ENCODE data around the gene ULK3. TPM values are rescaled to one million over a fixed set of nuclear protein-coding genes. Genes with fewer than 3 reads are reported as not detected.

ULK3 gene
- total RNA-seq, 1 donor from 2014 or later = 25.6 TPM

- DNase-seq (ENCODE audit: low spot score) = no peak
- intact Hi-C loops (cut with DNase I) = no loop called here
Observed at GRCh38 chr15:74808078-74808839, 34.7 kb downstream of the ULK3 start.

- intact Hi-C loops (cut with DNase I) = no loop called here
- no peak for DNase-seq (ENCODE audit: low spot score)
Observed at GRCh38 chr15:74807282-74807681, 35.7 kb downstream of the ULK3 start.

- intact Hi-C loops (cut with DNase I) = no loop called here
- no peak for DNase-seq (ENCODE audit: low spot score)
Observed at GRCh38 chr15:74804935-74805334, 38.0 kb downstream of the ULK3 start.

- no peak for DNase-seq (ENCODE audit: low spot score)
- intact Hi-C loops (cut with DNase I) = no loop called here
Observed at GRCh38 chr15:74802862-74803447, 40.0 kb downstream of the ULK3 start.

GRCh38 chr15:74802290-74802689 is 40.7 kb downstream of the ULK3 start:
- intact Hi-C loops (cut with DNase I) = no loop called here
- no peak for DNase-seq (ENCODE audit: low spot score)

GRCh38 chr15:74801311-74801997 is 41.5 kb downstream of the ULK3 start:
- intact Hi-C loops (cut with DNase I) = loop anchor here (2.0 kb wide), 1 partner anchor 21 kb away; no protein-coding TSS in a partner anchor
- no peak for DNase-seq (ENCODE audit: low spot score)

- DNase-seq (ENCODE audit: low spot score) = no peak
- intact Hi-C loops (cut with DNase I) = loop anchor here (1.0 to 2.0 kb wide), 2 partner anchors 20 to 29 kb away; no protein-coding TSS in a partner anchor
Observed at GRCh38 chr15:74800559-74801094, 42.3 kb downstream of the ULK3 start.

- peak; percentile 93 for DNase-seq (ENCODE audit: low spot score)
- intact Hi-C loops (cut with DNase I) = loop anchor here (1.0 to 2.0 kb wide), 2 partner anchors 19 to 29 kb away; no protein-coding TSS in a partner anchor
Observed at GRCh38 chr15:74799856-74800558, 42.9 kb downstream of the ULK3 start.

GRCh38 chr15:74799255-74799855 is 43.6 kb downstream of the ULK3 start:
- intact Hi-C loops (cut with DNase I) = no loop called here
- no peak for DNase-seq (ENCODE audit: low spot score)

- DNase-seq (ENCODE audit: low spot score) = no peak
- intact Hi-C loops (cut with DNase I) = no loop called here
Observed at GRCh38 chr15:74798388-74799254, 44.3 kb downstream of the ULK3 start.

- DNase-seq (ENCODE audit: low spot score) = no peak
- intact Hi-C loops (cut with DNase I) = no loop called here
Observed at GRCh38 chr15:74795966-74796625, 46.9 kb downstream of the ULK3 start.

GRCh38 chr15:74794970-74795349 is 48.0 kb downstream of the ULK3 start:
- intact Hi-C loops (cut with DNase I) = no loop called here
- no peak for DNase-seq (ENCODE audit: low spot score)

- intact Hi-C loops (cut with DNase I) = no loop called here
- DNase-seq (ENCODE audit: low spot score) = no peak
Observed at GRCh38 chr15:74794248-74794969, 48.5 kb downstream of the ULK3 start.

GRCh38 chr15:74793135-74794028 is 49.6 kb downstream of the ULK3 start:
- DNase-seq (ENCODE audit: low spot score) = no peak
- intact Hi-C loops (cut with DNase I) = no loop called here

- no peak for DNase-seq (ENCODE audit: low spot score)
- intact Hi-C loops (cut with DNase I) = no loop called here
Observed at GRCh38 chr15:74792227-74793016, 50.5 kb downstream of the ULK3 start.

- intact Hi-C loops (cut with DNase I) = no loop called here
- no peak for DNase-seq (ENCODE audit: low spot score)
Observed at GRCh38 chr15:74791667-74792066, 51.3 kb downstream of the ULK3 start.

Measured in cardiac septum (tissue), 1 donor.